IPS-20b (cell line): ENCODE measurements around the gene TBC1D8.
A peak's percentile ranks its signal among the peaks of the same experiment; 100 is the strongest.

Experiments
- H3K27ac ChIP-seq: one replicate; pipeline ENCODE4 v1.5.1; 2013; ENCODE audit warnings: low read length
- H3K27me3 ChIP-seq: 2 replicates; pipeline ENCODE4 v1.6.1; 2013; ENCODE audit warnings: mild to moderate bottlenecking, low read length, inconsistent platforms; ENCODE audit not compliant: insufficient read depth
- H3K36me3 ChIP-seq: 2 replicates; pipeline ENCODE4 v1.6.1; 2013; ENCODE audit warnings: low read depth, mild to moderate bottlenecking, inconsistent platforms, low read length, moderate library complexity; ENCODE audit not compliant: insufficient read depth
- H3K4me1 ChIP-seq: 2 replicates; pipeline ENCODE4 v1.6.1; 2013; ENCODE audit warnings: mild to moderate bottlenecking, control low read depth, inconsistent platforms, low read length, moderate library complexity; ENCODE audit not compliant: insufficient read depth
- H3K4me3 ChIP-seq: 2 replicates; pipeline ENCODE4 v1.5.1; 2013; ENCODE audit warnings: mild to moderate bottlenecking, low read length, inconsistent platforms
- H3K9ac ChIP-seq: 2 replicates; pipeline ENCODE4 v1.6.1; 2013; ENCODE audit warnings: low read depth, mild to moderate bottlenecking, inconsistent platforms, low read length, moderate library complexity
- H3K9me3 ChIP-seq: 2 replicates; pipeline ENCODE4 v1.6.1; 2013; ENCODE audit warnings: mild to moderate bottlenecking, low read depth, low read length, inconsistent platforms; ENCODE audit not compliant: insufficient read depth

The TBC1D8 gene

DNA sequence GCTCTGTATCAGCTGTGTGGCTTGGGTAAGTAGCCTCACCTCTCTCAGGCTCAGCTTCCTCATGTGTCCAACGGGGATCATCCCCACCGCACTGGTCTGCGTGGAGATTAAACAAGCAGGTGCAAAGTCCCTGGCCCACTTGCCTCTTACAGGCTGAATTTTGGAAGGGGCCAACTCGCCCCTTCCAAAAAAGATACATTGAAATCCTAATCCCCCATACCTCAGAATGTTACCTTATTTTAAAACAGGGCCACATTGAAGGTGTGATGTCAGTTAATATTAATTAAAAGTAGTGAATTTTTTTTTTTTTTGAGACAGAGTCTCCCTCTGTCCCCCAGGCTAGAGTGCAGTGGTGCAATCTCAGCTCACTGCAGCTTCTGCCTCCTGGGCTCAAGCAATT, 34.8 kb downstream of the TBC1D8 start:
- no peak overlapping the region for H3K27ac ChIP-seq
- H3K27me3 ChIP-seq = no peaks in the 10 kb centered on the region
- no peaks in the 10 kb centered on the region for H3K9me3 ChIP-seq
- no peak overlapping the region for H3K9ac ChIP-seq
- H3K36me3 ChIP-seq = no peaks in the 10 kb centered on the region
- H3K4me3 ChIP-seq = no peak overlapping the region
- peaks cover 28% of the 10 kb centered on the region for H3K4me1 ChIP-seq

DNA sequence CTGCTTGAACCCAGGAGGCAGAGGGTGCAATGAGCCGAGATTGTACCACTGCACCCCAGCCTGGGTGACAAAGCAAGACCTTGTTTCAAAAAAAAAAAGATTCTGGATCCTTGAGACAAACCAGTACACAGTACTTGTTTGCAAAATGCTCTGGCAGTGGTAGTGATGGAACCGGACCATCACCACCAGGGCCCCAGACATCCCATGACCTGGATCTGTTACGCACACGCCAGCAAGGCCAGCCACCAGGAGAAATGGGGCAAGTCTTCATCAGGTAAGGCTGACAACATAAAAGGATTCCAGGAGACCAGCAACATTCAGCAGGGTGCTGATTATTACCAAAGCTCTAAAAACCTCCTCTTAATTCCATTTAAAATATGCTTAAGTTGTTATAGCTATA, 35.5 kb downstream of the TBC1D8 start:
- H3K9me3 ChIP-seq = no peaks in the 10 kb centered on the region
- H3K27me3 ChIP-seq = no peaks in the 10 kb centered on the region
- H3K4me3 ChIP-seq = no peak overlapping the region
- H3K27ac ChIP-seq = no peak overlapping the region
- no peaks in the 10 kb centered on the region for H3K36me3 ChIP-seq
- peaks cover 28% of the 10 kb centered on the region for H3K4me1 ChIP-seq
- no peak overlapping the region for H3K9ac ChIP-seq

DNA sequence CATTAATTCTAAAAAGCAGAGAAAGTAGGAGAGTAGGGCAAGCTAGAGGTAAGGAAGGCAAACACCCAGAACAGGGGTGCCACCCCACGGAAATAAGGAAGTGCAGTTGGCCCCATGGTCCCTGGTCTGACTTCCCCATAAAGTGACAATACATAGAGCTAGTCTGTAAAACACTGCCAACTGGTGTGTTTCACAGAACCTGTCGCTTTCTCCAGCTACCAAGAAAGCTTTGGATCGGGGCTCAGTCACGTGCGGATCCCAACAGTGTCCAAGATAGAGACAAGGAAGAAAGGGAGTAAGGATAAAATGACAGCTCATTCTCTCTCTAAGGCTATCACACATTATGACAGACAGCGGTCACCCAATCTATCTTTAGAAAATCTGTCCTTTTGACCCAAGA, 36.4 kb downstream of the TBC1D8 start:
- peak overlapping the region; percentile 28 for H3K27ac ChIP-seq
- H3K27me3 ChIP-seq = no peaks in the 10 kb centered on the region
- H3K9ac ChIP-seq = peak overlapping the region; percentile 55; the same call in 1 of the 2 replicates
- peaks cover 28% of the 10 kb centered on the region for H3K4me1 ChIP-seq
- no peaks in the 10 kb centered on the region for H3K36me3 ChIP-seq
- H3K4me3 ChIP-seq = peak overlapping the region; percentile 52; the same call in 1 of the 2 replicates
- no peaks in the 10 kb centered on the region for H3K9me3 ChIP-seq

DNA sequence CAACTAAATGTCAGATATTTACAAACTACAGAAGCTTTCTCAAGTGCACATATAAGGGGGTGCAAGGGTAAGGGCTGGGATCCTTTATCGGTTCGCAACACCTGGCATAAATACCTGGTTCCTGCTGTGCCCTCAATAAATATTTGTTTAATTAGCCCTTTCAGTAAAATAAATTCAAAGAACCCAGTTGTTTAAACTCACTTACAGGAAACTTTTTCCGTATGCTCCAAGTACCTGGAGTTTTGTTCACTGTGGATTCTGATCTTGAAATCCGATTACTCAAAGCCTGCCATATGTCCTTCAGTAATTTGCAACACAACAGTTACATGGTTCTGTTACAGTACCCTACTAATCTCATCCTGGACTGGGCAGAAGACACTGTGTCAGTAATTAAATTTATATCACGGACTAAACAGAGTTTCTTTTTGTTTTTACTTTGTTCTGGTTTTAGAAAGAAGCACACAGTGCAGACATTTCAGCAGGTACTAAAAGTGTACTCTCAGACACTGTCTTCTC, 36.9 kb downstream of the TBC1D8 start:
- H3K27me3 ChIP-seq = no peaks in the 10 kb centered on the region
- no peaks in the 10 kb centered on the region for H3K36me3 ChIP-seq
- H3K27ac ChIP-seq = peak overlapping the region; percentile 28
- peak overlapping the region; percentile 55 for H3K9ac ChIP-seq
- H3K4me3 ChIP-seq = peak overlapping the region; percentile 52
- H3K4me1 ChIP-seq = peaks cover 28% of the 10 kb centered on the region
- no peaks in the 10 kb centered on the region for H3K9me3 ChIP-seq

DNA sequence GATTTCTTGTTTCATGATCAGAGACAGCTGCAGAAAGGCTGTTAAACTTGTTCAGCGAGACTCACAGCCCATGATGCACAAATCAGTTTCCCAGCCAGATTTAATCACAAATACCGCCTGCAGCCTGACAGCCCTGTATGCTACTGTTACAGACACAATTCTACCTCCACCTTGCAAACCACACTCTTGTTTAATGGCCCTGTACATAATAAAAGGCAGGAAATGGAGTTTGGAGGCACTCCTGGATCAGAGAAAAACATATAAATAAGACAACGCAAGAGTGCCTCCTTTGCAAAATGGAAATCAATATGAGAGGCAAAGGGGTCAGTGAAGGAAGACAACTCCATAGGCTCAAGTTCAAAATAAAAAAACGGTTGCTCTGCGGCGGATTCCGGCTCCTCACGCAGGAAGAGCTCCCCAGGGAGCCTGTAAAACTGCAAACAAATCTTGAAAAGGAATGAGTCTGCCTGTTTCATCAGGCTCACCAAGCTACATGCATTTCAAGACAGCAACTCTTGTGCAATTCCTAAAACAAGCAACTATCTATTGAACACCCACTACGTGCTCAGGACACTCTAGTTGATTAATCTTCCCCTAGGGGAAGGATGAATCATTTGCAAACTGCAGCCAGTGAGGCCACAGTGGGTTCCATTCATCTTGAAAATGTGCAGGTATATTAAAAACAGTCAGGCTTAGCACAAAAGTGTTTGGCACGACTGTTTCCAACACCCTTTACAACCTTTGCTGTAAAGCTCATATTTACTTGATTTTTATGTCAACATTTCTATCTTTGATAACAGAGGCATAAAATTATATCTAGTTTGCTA, 37.5 kb downstream of the TBC1D8 start:
- H3K4me1 ChIP-seq = peaks cover 28% of the 10 kb centered on the region

DNA sequence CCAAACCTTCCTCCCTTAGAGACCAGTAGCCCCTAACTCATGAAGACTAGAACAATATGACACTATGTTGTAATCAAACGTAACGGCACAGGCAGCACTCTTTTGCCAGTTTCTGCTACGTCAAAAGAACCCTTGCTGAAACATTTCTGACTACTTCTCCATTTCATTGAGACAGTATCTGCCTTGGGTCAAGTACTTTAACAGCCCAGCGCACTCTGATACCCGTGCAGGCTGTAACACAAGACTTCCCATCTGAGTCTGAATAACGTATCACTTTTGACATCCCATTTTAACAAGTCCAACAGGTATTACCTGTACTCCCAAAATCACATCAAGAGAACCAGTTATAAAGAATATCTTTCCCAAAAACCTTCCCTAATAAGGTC, 38.4 kb downstream of the TBC1D8 start:
- Histone ChIP-seq H3K27ac (no peak overlapping the region), H3K36me3 (no peaks in the 10 kb centered on the region), H3K4me1 (peaks cover 28% of the 10 kb centered on the region), H3K9ac (no peak overlapping the region), H3K9me3 (no peaks in the 10 kb centered on the region), H3K27me3 (no peaks in the 10 kb centered on the region), H3K4me3 (peak overlapping the region; percentile 52; the same call in 1 of the 2 replicates)

More for the DNA sequence above, 37.5 kb downstream of the TBC1D8 start:
- no peaks in the 10 kb centered on the region for H3K36me3 ChIP-seq
- no peaks in the 10 kb centered on the region for H3K9me3 ChIP-seq
- H3K9ac ChIP-seq = peak overlapping the region; percentile 55
- peak overlapping the region; percentile 28 for H3K27ac ChIP-seq
- no peaks in the 10 kb centered on the region for H3K27me3 ChIP-seq
- peak overlapping the region; percentile 52 for H3K4me3 ChIP-seq

DNA sequence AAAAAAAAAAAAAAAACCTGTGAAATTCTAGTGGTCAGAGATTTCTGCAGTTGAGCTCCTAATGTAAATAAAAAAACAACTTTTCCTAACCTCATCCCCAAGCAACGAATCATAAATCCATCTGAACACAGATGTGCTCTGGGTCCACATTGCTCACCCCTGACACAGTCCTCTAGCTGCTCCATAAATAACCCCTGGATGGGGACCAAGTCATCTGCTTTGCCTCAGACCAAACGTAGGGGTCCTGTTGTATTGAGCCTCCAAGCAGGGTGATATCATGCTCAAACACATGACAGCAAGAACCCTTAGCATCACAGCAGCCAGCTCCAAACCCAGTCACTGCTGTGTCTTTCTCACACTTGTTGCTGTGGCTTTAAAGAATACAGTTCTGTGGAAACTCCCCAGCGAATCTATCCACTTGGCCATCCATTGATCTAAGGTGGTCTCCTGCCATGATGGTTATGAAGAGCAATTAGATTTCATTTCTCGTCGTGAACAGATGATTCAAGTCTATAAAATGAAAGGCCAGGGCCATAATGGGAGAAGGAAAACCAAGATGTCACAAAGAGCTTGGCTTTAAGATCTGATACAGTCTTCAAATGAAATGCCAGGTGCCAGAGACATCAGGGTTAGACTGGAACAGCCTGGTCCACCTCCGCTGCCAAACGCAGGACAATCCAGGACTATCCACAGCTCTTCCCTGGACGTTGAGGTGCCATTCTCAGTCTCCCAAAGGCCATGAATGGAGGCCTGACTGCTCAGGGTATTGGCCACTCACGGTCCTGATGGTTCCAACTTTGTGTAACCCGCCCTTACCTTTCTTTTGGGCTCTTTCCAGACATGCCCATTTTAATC, 39.0 kb downstream of the TBC1D8 start:
- Histone ChIP-seq H3K4me1 (peaks cover 28% of the 10 kb centered on the region), H3K9ac (no peak overlapping the region), H3K36me3 (no peaks in the 10 kb centered on the region), H3K27me3 (no peaks in the 10 kb centered on the region), H3K9me3 (no peaks in the 10 kb centered on the region), H3K27ac (no peak overlapping the region), H3K4me3 (no peak overlapping the region)

DNA sequence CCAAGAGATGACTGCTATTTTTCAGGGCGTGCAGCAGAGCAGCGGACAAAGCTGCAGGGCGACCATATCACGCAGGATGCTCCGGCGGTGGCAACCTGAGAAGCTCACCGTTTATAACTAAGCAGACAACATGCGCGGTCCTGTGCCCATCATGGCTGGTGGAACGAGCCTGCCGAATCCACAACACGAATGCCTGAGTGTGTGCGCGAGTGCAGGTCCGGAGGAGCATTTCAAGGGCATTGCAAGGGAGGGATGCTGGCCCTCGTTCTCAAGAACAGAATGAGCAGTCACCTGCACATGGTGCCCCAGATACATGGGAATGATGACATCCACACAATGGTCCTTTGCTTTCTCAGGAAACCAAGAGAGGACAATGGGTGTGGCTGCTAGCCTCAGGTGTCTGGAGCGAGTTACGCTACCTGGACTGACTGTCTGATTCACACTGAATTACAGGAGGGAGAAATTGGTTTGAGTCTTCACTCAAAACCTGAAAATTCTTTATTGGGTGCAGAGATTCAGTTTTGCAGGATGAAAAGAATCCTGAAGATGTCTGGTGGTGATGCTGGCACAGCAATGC, 39.8 kb downstream of the TBC1D8 start:
- Histone ChIP-seq H3K4me1 (peaks cover 32% of the 10 kb centered on the region), H3K9me3 (no peaks in the 10 kb centered on the region), H3K36me3 (no peaks in the 10 kb centered on the region), H3K27me3 (no peaks in the 10 kb centered on the region), H3K9ac (no peak overlapping the region), H3K27ac (no peak overlapping the region), H3K4me3 (no peak overlapping the region)

DNA sequence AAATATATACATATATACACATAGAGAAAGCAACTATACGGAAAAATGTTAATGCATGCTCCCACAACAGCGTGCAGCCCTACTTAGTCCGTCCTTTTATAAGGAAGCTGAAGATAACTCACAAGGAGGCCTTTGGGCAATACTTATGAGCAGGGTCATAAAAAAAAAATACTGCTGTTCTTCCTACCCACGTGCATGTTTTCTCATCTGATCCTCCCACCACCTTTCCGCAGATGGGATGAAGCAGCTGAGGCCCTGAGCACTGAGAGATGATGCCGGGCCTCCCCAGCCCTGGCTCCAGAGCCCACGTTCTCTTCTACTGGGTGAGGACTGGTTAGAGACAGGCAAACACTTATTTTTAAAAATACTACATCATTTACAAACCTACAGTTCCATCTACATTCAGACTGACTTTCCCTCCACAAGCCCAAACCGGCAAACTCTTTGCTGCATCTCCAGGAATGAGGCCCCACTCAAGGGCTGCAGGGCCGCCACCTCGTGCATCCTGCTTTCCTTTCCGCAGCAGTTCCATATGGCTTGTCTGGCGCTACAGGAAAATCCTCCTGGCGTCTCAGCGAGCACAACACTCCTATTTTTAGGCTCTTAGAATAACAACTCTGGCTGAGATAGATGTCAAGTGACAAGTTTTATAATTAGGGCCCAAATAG, 41.6 kb downstream of the TBC1D8 start:
- Histone ChIP-seq H3K4me1 (peaks cover 25% of the 10 kb centered on the region), H3K4me3 (no peak overlapping the region), H3K36me3 (no peaks in the 10 kb centered on the region), H3K27ac (no peak overlapping the region), H3K9ac (no peak overlapping the region), H3K27me3 (no peaks in the 10 kb centered on the region), H3K9me3 (no peaks in the 10 kb centered on the region)

DNA sequence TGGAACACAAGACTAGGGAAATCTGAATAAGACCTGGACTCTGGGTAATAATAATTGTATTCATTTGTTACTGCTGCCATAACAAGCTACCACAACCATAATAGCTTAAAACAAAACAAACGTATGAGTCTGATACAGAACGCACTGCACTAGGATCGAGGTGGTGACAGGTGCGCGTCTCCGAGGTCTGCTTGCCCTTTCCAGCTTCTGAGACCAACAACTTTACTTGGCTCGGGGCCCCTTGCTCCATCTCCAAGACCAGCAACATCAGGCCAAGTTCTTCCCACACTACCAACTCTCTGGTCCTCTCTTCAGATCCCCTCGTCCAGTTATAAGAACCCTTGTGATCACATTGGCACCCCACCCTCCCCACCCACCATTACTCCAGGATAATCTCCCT, 42.8 kb downstream of the TBC1D8 start:
- H3K27ac ChIP-seq = no peak overlapping the region
- H3K4me3 ChIP-seq = no peak overlapping the region
- H3K36me3 ChIP-seq = no peaks in the 10 kb centered on the region
- H3K9me3 ChIP-seq = no peaks in the 10 kb centered on the region
- no peaks in the 10 kb centered on the region for H3K27me3 ChIP-seq
- H3K9ac ChIP-seq = no peak overlapping the region
- H3K4me1 ChIP-seq = peaks cover 14% of the 10 kb centered on the region

DNA sequence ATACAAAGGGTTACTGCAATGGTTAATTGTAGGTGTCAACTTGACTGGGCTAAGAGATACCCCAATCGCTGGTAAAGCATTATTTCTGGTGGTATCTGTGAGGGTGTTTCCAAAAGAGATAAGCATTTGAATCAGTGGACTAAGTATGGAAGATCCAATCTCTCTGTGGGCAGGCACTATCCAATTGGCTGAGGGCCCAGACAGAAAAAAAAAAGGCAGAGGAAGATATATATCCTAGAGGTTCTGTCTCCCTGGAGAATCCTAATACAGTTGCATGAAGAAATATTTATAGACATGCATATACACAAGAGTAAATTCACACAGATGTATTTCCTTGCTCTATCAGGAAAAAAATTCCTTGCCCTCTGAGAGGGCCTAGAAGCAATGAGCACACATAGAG, 43.9 kb downstream of the TBC1D8 start:
- peaks cover 3% of the 10 kb centered on the region; the same call in 1 of the 2 replicates for H3K4me1 ChIP-seq
- H3K9me3 ChIP-seq = no peaks in the 10 kb centered on the region
- no peak overlapping the region for H3K4me3 ChIP-seq
- H3K9ac ChIP-seq = no peak overlapping the region
- no peaks in the 10 kb centered on the region for H3K36me3 ChIP-seq
- no peaks in the 10 kb centered on the region for H3K27me3 ChIP-seq
- H3K27ac ChIP-seq = no peak overlapping the region
